GM21515 (cell line): Measurements from ENCODE around the gene GPR35.
"Not testable (repeated sequence)": the region's sequence is repeated elsewhere in the genome, so short reads cannot be mapped to it uniquely, and the experiment has no call there.

Source experiments
- ATAC-seq: cut with Tn5 transposase; IDR thresholded peaks from one replicate; pipeline ENCODE4 v1.9.1; 2021; ENCODE audit not compliant: unreplicated experiment

The GPR35 gene

DNA sequence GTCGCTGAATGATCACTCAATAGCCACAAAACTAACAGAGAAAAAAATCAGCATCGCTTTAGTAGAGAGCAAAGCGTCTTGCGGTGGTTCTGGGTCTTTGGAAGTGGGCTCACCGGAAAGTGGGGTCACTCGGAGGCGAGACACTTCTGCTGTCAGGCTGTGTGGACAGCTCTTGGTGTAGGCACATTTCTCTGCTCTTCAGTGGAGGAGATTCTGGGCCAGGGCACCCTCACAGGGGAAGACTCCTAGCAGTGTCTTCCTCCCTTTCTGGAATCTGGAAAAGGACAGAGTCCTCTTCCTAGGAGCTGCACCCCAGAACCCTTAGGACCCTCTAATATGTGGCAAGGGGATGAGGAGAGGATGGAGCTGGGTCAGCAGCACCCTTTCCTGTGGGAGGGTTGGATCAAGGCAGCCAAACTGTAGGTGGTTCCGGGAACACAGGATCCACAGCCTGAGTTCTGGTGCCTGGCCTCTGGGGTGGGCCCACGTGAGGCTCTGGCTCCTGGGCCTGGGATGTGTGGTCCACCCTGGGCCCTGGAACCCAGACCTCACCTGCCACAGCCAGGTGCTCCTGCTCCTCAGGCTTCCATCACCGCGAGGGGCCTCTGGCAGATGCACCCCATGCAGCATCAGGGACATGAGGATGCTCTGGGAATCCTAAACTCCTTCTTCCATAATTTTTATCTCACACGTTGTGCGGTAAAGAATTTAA lies 25.1 kb downstream of the GPR35 start:
- no peak for ATAC-seq

DNA sequence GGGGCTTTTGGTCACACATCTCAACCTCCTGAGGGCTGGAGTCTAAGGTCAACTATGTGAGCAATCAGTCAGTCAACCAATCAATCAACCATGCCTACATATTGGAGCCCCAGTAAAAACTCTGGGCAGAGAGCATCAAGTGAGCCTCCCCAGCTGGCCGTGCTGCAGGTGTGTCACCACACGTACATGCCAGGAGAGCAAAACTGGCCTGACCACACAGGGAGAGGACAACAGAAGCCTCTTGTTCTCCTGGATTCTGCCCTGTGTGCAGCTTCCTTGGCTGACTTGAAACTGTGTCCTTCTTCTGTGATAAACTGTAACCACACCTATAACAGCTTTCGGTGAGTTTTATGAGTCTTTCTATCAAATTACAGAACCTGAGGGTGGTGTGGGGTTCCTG lies 25.9 kb downstream of the GPR35 start:
- no peak for ATAC-seq

DNA sequence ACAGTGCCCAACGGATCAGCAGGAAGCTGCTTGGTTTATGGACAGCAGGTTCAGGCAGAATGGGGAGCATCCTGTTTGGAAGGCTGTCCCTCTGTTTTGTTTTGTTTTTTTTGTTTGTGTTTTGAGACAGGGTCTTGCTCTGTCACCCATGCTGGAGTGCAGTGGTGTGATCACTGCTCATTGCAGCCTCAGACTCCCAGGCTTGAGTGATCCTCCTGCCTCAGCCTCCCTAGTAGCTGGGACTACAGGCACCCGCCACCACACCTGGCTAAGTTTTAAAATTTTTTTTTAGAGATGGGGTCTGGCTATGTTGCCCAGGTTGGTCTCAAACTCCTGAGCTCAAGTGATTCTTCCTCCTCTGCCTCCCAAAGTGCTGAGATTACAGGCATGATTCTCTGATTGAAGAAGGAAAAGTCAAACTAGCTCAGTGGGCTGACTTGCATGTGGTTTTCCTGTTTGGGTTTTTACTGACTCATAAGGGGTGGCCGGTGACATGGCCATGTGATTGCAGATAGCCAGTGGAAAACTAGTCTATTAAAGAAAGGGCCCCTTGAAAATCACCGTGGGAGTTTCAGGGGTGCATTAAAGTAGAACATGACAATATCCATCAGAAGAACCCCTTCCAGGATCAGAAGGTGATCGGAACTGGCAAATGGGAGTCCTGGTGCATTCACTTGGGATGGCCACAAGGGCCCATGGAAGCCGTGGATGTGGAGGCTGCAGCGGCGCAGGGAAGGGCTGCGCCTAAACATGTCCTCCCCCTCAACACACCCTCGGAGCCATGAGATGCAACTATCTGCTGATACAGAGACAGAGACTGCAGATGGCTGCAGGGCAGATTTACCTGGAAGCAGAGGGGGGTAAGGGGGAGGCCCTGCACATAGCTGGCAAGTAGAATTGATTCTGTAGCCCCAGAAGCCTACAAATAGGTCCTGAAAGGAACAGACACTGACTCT lies 30.9 kb downstream of the GPR35 start:
- ATAC-seq: no peak

DNA sequence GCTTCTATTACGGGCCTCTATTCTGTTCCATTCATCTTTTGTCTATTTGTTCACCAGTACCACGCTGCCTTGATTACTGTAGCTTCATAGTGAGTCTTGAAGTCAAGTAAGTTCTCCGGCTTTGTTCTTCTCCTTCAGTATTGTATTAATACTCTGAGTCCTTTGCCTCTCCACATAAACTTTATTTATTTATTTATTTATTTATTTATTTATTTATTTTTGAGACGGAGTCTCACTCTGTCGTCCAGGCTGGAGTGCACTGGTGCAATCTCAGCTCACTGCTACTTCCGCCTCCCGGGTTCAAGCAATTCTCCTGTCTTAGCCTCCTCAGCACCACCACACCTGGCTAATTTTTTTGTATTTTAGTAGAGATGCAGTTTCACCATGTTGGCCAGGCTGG lies 34.6 kb downstream of the GPR35 start:
- not testable (repeated sequence) for ATAC-seq

DNA sequence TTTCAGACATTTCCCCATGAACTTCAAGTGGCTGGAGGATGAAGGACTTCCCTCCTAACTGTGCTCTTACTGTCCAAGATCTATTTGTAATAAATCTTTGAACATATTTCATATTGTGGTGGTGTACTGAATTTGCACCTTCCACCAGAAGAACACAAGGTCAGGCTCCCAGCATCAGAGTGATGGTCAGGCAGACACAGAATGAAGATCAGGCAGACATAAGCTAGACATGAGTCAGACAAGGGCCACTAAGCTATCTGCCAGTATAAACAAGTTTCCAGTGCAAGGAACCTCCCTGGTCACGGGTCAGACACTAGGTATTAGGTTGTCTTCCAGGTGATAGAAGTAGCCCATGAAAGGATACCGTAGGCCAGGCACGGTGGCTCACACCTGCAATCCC lies 37.4 kb downstream of the GPR35 start:
- no peak for ATAC-seq

DNA sequence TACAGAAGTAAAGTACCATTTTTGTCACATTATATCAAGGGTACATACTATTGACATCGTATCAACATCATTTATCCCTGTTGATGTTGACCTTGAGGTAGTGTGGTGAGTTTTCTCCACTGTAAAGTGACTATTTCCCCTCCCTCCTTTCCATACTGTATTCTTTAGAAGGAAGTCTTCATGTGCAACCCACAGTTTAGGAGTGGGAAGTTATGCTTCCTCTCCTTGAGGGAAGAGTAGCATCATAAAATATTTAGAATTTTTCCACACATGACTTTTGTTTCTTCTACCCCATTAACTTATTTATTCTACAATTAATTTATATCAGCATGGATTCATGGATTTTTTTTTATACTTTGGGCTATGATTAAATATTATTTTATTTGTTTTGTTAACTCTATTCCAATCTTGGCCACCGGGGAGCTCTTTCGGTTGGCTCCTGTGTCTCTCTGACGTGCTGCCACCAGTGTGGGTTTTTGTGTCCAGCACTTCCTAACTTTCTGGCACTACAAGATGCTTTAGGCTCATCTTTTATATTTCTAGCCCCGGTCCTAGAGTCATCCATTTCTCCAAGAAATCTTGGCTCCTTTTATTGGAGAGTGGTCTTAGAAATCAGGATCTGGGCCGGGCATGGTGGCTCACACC lies 38.4 kb downstream of the GPR35 start:
- ATAC-seq: no peak

DNA sequence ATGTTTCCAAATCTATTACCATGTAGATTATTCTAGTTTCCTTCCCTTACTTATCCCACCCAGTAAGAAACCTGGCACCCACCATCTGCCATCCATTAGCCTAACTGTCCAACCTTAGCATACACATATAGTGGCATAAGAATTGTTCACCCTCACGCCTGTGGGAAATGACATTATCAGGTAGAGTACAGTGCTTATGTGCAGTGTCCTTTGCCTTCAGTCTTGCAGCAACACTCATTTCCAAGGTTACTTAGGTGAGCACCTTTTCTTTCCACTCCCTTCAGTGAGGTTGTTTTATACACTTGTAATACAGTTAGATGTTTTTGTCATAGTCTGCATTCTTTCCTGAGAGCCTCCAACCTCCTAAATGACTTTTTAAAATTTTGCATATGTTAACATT lies 39.3 kb downstream of the GPR35 start:
- no peak for ATAC-seq

DNA sequence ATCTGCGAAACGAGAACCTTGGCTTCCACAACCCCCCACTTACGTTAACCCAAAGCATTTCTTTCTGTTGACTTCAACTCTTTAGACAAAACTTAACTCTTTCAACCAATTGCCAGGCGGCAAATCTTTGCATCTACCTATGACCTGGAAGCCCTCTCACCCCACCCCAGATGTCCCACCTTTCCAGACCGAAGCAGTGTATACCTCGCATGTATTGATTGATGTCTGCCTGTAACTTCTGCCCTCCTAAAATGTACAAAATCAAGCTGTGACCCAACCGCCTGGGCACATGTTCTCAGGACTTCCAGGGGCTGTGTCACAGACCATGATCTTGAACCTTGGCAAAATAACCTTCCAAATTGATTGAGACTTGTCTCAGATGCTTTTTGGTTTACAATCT lies 45.1 kb downstream of the GPR35 start:
- no peak for ATAC-seq

DNA sequence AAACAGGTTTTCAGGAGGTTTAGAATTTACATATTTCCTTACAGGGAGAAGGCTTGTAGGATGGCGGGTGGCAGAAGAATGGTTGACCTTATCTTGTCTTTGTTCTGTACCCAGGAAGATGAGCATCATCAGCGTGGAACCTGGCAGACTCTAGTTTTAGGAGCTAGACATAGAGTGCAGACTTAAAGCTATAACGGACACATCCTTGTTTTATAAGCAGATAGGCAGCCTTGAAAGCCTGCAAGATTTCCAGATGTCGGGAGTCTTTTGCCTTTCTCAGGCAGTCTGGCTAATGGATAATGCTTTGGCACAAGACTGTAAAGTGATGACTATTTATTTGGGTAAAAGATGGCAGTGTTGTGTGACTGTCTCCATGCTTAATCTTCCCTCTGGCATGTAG lies 45.7 kb downstream of the GPR35 start:
- no peak for ATAC-seq

DNA sequence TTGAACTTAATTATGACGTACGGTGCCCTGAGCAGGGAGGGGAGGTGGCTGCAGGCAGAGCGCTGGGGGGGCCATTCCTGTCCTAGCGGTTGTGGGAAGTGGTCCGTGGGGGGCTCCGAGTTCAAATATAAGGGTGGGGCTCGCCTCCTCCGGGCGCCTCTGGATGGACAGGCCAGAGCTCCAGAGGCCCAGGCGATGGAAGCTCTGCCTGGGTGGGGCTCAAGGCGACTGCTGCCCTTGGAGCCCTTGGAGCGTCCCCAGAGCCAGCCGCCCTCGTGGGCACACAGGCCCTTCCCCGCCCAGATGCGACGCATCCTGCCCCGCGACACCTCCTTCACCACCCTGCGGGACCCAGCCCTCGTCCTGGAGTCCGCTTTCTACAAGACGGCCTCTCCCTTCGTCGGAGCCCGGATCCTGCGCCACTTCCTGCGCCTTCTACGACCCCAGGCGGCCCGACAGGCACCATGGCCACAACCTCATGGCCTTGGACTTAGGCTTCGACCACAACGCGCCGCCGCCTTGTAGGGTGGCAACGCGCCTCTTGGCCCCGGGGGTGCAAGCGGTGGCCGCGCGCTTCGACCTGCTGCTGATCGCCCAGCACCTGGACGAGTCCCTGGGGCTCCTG lies 46.9 kb downstream of the GPR35 start:
- ATAC-seq: no peak

DNA sequence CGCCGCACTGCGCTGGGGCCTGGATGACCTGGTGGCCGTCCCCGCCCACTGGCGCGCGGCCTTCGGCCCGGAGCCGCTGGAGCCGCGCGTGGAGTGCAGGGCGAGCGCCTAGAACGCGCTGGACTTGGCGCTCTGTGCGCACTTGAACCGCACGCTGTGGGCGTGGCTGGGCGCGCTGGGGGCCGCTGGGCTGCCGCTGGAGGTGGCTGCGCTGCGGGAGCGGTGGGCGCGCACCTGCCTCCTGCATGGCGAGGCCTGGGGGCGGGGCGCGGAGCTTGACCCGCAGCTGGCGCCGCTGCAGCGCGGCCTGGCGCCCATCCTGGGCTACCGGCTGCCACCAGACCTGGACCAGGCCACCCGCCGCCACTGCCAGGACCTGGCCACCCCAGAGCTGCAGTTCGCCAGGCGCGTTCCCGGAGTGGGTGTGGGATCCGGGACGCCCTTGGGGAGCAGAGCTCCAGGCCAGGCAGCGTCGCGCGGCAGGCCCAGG lies 47.5 kb downstream of the GPR35 start:
- ATAC-seq: no peak

DNA sequence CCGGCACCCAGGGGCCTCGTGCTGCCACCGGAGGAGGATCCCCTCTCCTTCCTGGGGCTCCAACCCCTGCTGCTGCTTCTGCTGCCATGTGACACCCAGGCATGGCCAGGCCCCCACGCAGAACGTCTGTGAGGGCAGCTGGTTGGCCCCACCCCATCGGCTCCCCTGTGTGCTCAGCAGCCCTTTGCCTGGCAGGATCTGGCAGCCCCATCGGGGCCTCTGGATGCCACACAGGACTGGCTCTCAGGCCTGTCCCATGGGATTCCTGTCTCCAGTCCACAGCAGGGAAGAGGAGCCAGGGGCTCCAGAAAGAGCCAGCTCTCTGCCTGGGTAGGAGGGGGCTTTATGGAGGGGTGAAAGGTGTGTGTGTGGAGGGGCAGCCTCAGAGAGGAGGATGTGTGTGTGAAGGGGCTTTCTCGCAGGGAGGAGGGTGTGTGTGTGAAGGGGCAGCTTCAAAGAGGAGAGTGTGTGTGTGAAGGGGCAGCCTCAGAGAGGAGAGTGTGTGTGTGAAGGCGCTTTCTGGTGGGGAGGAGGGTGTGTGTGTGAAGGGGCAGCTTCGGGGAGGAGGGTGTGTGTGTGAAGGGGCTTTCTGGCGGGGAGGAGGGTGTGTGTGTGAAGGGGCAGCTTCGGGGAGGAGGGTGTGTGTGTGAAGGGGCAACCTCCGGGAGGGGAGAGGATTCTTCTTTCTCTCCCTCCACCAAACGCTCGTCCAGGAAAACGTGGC lies 49.3 kb downstream of the GPR35 start:
- not testable (repeated sequence) for ATAC-seq

DNA sequence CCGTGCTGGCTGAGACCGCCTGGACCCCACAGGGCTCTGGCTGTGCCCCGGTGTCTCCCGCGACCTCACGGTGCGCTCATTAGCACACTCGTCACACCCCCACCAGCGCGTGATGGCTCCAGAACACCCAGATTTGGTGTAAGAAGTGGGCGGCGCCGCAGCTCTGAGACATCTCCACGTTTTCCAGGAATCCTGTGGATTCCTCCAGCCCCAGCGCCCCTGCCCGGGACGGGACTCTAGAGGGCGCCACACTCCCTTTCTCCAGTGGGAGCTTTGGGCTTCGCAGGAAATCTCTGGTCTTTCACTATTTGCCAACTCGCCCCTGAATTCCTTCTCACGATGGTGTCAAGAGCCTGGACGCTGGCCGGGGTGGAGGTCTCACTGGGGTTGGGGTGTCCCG lies 50.1 kb downstream of the GPR35 start:
- not testable (repeated sequence) for ATAC-seq

DNA sequence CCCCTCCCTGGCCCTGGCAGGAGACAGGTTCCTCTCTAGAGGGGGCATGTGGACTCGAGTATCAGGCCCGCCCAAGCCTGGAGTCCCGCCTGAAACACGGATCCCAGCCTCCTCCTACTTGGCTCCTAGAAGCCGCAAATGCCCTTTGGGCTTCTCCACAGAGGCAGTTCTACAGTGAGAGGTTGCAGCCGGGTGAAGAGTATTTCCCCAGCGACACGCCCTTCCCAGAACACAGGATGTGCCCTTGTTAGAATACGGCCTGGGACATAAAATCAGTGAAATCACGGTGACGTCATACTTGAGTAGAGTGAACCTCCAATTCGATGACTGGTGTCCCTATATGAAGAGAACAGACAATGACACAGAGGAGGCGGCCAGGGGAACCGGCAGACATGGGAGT lies 52.8 kb downstream of the GPR35 start:
- not testable (repeated sequence) for ATAC-seq

DNA sequence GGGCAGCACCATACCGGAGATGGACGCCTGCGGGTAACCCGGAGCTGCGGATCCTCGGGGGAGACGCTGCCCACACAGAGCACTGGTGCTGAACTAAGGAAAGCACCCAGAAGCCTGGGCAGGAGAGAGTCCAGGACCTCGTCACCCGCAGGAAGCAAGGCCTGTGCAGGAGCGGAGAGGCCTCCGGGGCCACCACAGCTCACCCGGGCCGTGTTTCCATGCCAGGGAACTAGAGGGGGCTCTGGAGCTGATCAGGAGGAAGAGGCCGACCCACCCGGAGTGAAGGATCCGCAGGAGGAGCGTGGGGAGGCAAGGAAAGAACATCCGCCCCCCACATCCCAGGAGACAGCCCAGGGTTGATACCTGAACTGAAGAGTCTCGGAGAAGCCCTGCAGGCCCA lies 53.6 kb downstream of the GPR35 start:
- not testable (repeated sequence) for ATAC-seq

DNA sequence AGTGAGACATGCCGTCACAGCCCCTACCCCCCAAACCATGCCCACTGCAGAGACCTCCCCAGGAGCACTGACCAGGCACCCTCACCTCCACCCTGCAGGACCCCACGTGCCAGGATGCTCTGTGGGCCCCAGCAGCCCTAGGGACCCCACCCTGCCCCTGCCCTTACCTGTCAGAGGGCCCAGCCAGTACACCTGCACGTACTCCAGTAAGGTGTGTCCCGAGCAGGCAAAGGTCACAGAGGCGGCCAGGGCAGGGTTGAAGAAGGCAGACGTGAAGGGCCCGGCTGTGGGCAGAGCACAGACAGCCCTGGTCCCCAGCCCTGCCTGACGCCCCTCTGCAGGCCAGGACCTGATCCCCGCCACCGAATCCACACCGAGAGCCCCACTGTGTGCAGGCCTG lies 54.9 kb downstream of the GPR35 start:
- ATAC-seq: not testable (repeated sequence)
